Lower leg skin (tissue), 4 donors: ENCODE data around the gene PPM1L. TPM values are rescaled to one million over a fixed set of nuclear protein-coding genes. Genes with fewer than 3 reads are reported as not detected.

ENCODE experiments used
- DNase-seq, 2 donors: peaks; one replicate each; pipeline ENCODE4 v3.0.0-alpha.2; 2019; ENCODE audit warnings: low spot score in 2 of 2
- H3K4me3 ChIP-seq: fragments of 200-600 bp; sonication (generic); 2 replicates; pipeline ENCODE4 v1.5.1; 2017; ENCODE audit warnings: mild to moderate bottlenecking, low read depth; ENCODE audit not compliant: poor library complexity, severe bottlenecking
- CTCF ChIP-seq, 3 donors: fragments of 450-650 bp; IDR thresholded peaks; one replicate each; pipeline ENCODE4 v1.5.1; 2016; ENCODE audit warnings: antibody characterized with exemption in 3 of 3, mild to moderate bottlenecking in 3 of 3, moderate library complexity in 2 of 3
- POLR2A ChIP-seq, 2 donors: fragments of 450-650 bp; IDR thresholded peaks; one replicate each; pipeline ENCODE4 v1.6.1; 2016 to 2017; ENCODE audit warnings: antibody characterized with exemption in 2 of 2, mild to moderate bottlenecking in 1 of 2, moderate library complexity in 1 of 2
- WGBS, 2 donors: methylation state at CpG; one replicate each; pipeline ENCODE4 v1.1.5; 2018; 5-methylcytosine and 5-hydroxymethylcytosine counted together
- intact Hi-C: fragments of 100-400 bp; cut with DNase I; formaldehyde crosslinking; loops from one replicate; pipeline ENCODE4 v1.15.0; 2023; ENCODE audit warnings: low total_unique reads
- total RNA-seq, 4 donors: library from RNA; depleted of rRNA; stranded (reverse); fragments of >200 nt; gene quantifications; one replicate each; pipeline ENCODE4 v1.1.0, GENCODE V29; 2016

Gene PPM1L
- total RNA-seq, 4 donors from 2014 or later, result 34.9 to 46.5 (median 40.7) TPM

GRCh38 chr3:160950542-160950941, 194.5 kb downstream of the PPM1L start:
- intact Hi-C loops, result no loop called here
- no peak for TF ChIP-seq CTCF (IDR thresholded peaks at IDR 0.05)
- TF ChIP-seq POLR2A (IDR thresholded peaks at IDR 0.05), result no peak
- 65 to 79% methylated on average over 2 of the region's 2 CpGs for WGBS, 2 donors

GRCh38 chr3:160950954-160951353, 194.9 kb downstream of the PPM1L start:
- 73 to 75% methylated on average over 2 of the region's 2 CpGs for WGBS, 2 donors
- intact Hi-C loops, result no loop called here
- H3K4me3 ChIP-seq, result no peak overlapping the region
- no peak for DNase-seq
- TF ChIP-seq CTCF (IDR thresholded peaks at IDR 0.05), result no peak
- no peak for TF ChIP-seq POLR2A (IDR thresholded peaks at IDR 0.05)

More at GRCh38 chr3:160950542-160950941, 194.5 kb downstream of the PPM1L start:
- H3K4me3 ChIP-seq, result no peak overlapping the region
- no peak for DNase-seq

GRCh38 chr3:160951642-160952487, 195.8 kb downstream of the PPM1L start:
- TF ChIP-seq POLR2A (IDR thresholded peaks at IDR 0.05) (no peak), CTCF (IDR thresholded peaks at IDR 0.05) (no peak)
- WGBS, 2 donors, result 66 to 67% methylated on average over 8 of the region's 8 CpGs
- no peak for DNase-seq
- no peak overlapping the region for H3K4me3 ChIP-seq
- intact Hi-C loops, result no loop called here

- intact Hi-C loops, result no loop called here
- DNase-seq, result no peak
- H3K4me3 ChIP-seq, result no peak overlapping the region
- WGBS, 2 donors, result 86 to 92% methylated on average over 3 of the region's 3 CpGs
- TF ChIP-seq POLR2A (IDR thresholded peaks at IDR 0.05) (no peak), CTCF (IDR thresholded peaks at IDR 0.05) (no peak)
Measured at GRCh38 chr3:160953686-160954085, 197.7 kb downstream of the PPM1L start.

DNA sequence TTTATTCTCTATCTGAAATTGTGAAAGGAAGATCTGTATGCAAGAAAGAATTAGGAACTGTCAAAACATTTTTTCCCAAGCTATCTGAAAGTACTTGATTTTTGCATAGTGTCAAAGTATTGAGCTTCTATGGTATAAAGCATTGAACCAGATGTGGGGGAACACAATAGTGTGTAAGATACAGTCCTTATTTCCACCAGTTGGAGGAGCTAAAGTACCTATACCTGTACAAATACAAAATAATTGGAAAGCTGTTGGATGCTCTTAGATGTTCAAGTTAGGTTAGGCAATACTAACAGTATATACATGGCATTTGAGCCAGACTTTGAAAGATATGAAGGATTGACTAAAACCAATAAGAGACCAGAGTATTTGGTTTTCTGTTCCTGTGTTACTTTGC, 200.8 kb downstream of the PPM1L start:
- intact Hi-C loops, result no loop called here
- no peak for TF ChIP-seq POLR2A (IDR thresholded peaks at IDR 0.05)
- no peak for TF ChIP-seq CTCF (IDR thresholded peaks at IDR 0.05)
- no peak for DNase-seq
- H3K4me3 ChIP-seq, result no peak overlapping the region

GRCh38 chr3:160960568-160960967, 204.5 kb downstream of the PPM1L start:
- 75 to 78% methylated on average over 1 of the region's 1 CpG for WGBS, 2 donors
- H3K4me3 ChIP-seq, result no peak overlapping the region

More at GRCh38 chr3:160960568-160960967, 204.5 kb downstream of the PPM1L start:
- no peak for DNase-seq
- no peak for TF ChIP-seq POLR2A (IDR thresholded peaks at IDR 0.05)
- no peak for TF ChIP-seq CTCF (IDR thresholded peaks at IDR 0.05)
- intact Hi-C loops, result no loop called here
